ENCODE data around the gene HMGN1.

GRCh38 chr21:39390212-39390765 lies 41.4 kb upstream of the HMGN1 start:
- no peak for TF ChIP-seq POLR2A (IDR thresholded peaks at IDR 0.05)
- no peak for TF ChIP-seq CTCF (IDR thresholded peaks at IDR 0.05)
